Adipocyte (in vitro differentiated cells): ENCODE results near the gene PRR36.

ENCODE experiments used
- DNase-seq: peaks from one replicate; pipeline ENCODE4 v3.0.0-alpha.2; 2015; ENCODE audit warnings: low read depth
- H3K27me3 ChIP-seq: replicated peaks from 2 replicates; pipeline ENCODE4 v1.7.0; 2013; ENCODE audit warnings: mild to moderate bottlenecking, low read length, moderate library complexity; ENCODE audit not compliant: control insufficient read depth, insufficient read depth
- H3K36me3 ChIP-seq: 2 replicates; pipeline ENCODE4 v1.7.0; 2013; ENCODE audit warnings: low read length, mild to moderate bottlenecking, moderate library complexity; ENCODE audit not compliant: control insufficient read depth, insufficient read depth, severe bottlenecking
- H3K4me1 ChIP-seq: 2 replicates; pipeline ENCODE4 v1.7.0; 2013; ENCODE audit warnings: mild to moderate bottlenecking, low read length, moderate library complexity; ENCODE audit not compliant: control insufficient read depth, insufficient read depth
- H3K4me3 ChIP-seq: 2 replicates; pipeline ENCODE4 v1.7.0; 2013; ENCODE audit warnings: mild to moderate bottlenecking, low read length, moderate library complexity
- H3K9ac ChIP-seq: 2 replicates; pipeline ENCODE4 v1.7.0; 2013; ENCODE audit warnings: mild to moderate bottlenecking, low read length, moderate library complexity
- H3K9me3 ChIP-seq: 2 replicates; pipeline ENCODE4 v1.7.0; 2013; ENCODE audit warnings: mild to moderate bottlenecking, low read length, moderate library complexity; ENCODE audit not compliant: control insufficient read depth

Gene PRR36

DNA sequence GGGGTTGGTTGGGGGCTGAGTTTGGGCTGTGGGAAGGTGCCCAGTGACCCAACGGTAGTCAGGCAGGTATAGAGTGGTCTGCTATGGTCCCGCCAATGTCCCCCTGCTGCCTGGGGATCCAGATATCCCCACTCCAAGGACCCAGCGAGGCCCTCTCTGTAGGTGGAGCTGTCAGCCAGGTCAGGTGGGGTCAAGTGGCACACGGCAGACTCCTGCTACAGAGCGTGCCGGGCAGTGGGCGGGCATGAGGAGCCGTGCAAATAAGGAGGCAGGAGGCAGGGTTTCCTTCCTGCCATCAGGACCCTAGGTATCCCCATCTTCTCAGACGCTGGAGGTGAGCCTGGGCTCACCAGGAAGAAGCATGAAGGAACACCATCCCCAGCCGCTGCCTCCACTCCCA is 29.2 kb downstream of the PRR36 start:
- no peaks in the 10 kb centered on the region for H3K27me3 ChIP-seq
- DNase-seq = no peak
- no peaks in the 10 kb centered on the region for H3K36me3 ChIP-seq
- no peaks in the 10 kb centered on the region for H3K9me3 ChIP-seq
- no peak overlapping the region for H3K9ac ChIP-seq
- peaks cover 1% of the 10 kb centered on the region for H3K4me1 ChIP-seq
- no peak overlapping the region for H3K4me3 ChIP-seq

DNA sequence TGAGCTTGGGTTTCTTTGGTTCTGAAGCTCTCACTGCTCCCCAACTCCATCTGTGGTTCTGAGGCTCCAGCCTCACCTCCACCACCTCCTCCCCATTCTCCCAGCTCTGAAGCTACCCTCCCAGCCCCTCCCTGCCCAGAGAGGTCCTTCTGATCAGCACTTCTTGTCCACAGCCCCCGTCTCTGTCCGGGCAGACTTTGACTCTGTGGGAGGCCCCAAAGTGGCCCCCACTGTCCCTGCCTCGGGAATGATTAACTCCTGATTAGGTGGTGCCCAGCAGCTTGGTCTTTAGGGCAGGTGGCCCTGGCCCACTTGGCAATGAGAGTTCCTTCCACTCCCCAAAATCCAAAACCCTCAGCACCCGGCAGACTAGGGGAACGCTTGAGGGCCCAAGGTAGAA is 29.8 kb downstream of the PRR36 start:
- H3K4me3 ChIP-seq = no peak overlapping the region
- H3K27me3 ChIP-seq = no peaks in the 10 kb centered on the region
- DNase-seq = no peak
- H3K36me3 ChIP-seq = no peaks in the 10 kb centered on the region
- no peak overlapping the region for H3K9ac ChIP-seq
- H3K9me3 ChIP-seq = no peaks in the 10 kb centered on the region
- H3K4me1 ChIP-seq = peaks cover 3% of the 10 kb centered on the region

DNA sequence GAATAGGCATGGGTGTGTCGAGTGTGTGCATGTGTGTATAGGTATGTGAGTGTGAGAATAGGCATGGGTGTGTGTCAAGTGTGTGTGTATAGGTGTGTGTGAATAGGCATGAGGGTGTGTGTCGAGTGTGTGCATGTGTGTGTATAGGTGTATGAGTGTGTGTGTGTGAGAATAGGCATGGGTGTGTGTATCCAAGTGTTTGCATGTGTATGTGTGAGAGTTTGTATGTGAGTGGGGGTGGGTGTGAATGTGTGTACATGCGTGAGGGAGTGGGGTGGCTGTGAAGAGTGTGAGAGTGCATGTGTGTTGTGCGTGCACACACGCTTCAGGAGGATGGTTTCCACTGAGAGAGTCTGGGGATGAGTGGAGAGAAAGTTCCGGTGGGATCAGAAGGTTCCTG is 30.7 kb downstream of the PRR36 start:
- no peak for DNase-seq
- Histone ChIP-seq H3K9me3 (no peaks in the 10 kb centered on the region), H3K27me3 (no peaks in the 10 kb centered on the region), H3K36me3 (no peaks in the 10 kb centered on the region), H3K4me1 (peaks cover 3% of the 10 kb centered on the region), H3K4me3 (no peak overlapping the region), H3K9ac (no peak overlapping the region)

GRCh38 chr19:7842661-7843294 is 31.4 kb downstream of the PRR36 start:
- Histone ChIP-seq H3K36me3 (no peaks in the 10 kb centered on the region), H3K4me3 (no peak overlapping the region), H3K27me3 (no peaks in the 10 kb centered on the region), H3K9me3 (no peaks in the 10 kb centered on the region), H3K9ac (no peak overlapping the region), H3K4me1 (peaks cover 7% of the 10 kb centered on the region)
- DNase-seq = no peak

- no peaks in the 10 kb centered on the region for H3K36me3 ChIP-seq
- peaks cover 7% of the 10 kb centered on the region for H3K4me1 ChIP-seq
Observed at GRCh38 chr19:7841751-7842660, 32.2 kb downstream of the PRR36 start.

DNA sequence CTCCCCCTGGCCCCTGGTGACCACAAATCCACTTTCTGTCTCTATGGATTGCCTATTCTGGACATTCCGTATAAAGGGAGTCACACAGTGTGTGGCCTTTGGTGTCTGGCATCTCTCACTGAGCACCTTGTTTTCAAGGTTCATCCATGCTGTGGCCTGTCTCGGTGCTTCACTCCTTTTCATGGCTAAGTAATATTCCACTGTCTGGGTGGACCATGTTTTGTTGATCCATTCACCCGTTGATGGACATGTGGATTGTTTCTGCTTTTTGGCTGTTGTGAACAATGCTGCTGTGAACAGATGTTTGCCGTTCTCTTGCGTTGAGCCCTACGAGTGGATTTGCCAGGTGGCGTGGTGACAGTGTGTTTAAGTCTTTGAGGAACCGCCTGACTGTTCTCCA is 33.6 kb downstream of the PRR36 start:
- Histone ChIP-seq H3K27me3 (no peaks in the 10 kb centered on the region), H3K4me1 (peaks cover 7% of the 10 kb centered on the region), H3K9me3 (no peaks in the 10 kb centered on the region), H3K36me3 (no peaks in the 10 kb centered on the region), H3K9ac (no peak overlapping the region), H3K4me3 (no peak overlapping the region)
- DNase-seq = no peak

More at GRCh38 chr19:7841751-7842660, 32.2 kb downstream of the PRR36 start:
- H3K27me3 ChIP-seq = no peaks in the 10 kb centered on the region
- H3K9ac ChIP-seq = no peak overlapping the region
- H3K9me3 ChIP-seq = no peaks in the 10 kb centered on the region
- DNase-seq = no peak
- no peak overlapping the region for H3K4me3 ChIP-seq

DNA sequence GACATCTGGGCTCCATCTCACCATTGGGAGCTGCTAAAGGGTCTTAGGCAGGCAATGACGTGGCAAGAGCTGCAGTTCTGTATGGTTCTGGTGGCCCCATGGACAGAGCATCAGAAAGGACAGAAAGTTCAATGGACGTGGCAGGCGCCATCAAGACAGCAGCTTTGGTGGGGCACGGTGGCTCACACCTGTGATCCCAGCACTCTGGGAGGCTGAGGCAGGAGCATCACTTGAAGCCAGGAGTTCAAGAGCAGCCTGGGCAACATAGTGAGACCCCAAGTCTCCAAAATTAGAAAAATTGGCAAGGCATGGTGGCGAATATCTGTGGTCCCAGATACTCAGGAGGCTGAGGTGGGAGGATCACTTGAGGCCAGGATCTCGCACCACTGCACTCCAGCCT is 34.7 kb downstream of the PRR36 start:
- no peaks in the 10 kb centered on the region for H3K27me3 ChIP-seq
- DNase-seq = no peak
- H3K4me3 ChIP-seq = no peak overlapping the region
- H3K9ac ChIP-seq = no peak overlapping the region
- H3K4me1 ChIP-seq = peaks cover 7% of the 10 kb centered on the region
- H3K9me3 ChIP-seq = no peaks in the 10 kb centered on the region
- H3K36me3 ChIP-seq = no peaks in the 10 kb centered on the region

- Histone ChIP-seq H3K4me1 (peaks cover 38% of the 10 kb centered on the region), H3K4me3 (peak overlapping the region; percentile 20), H3K36me3 (no peaks in the 10 kb centered on the region), H3K9me3 (no peaks in the 10 kb centered on the region), H3K9ac (no peak overlapping the region), H3K27me3 (no peaks in the 10 kb centered on the region)
- no peak for DNase-seq
Observed at GRCh38 chr19:7833225-7834099, 40.7 kb downstream of the PRR36 start.

GRCh38 chr19:7832781-7833180 is 41.4 kb downstream of the PRR36 start:
- no peak overlapping the region for H3K4me3 ChIP-seq
- no peaks in the 10 kb centered on the region for H3K9me3 ChIP-seq
- no peaks in the 10 kb centered on the region for H3K36me3 ChIP-seq
- no peaks in the 10 kb centered on the region for H3K27me3 ChIP-seq
- H3K9ac ChIP-seq = peak overlapping the region; percentile 13
- peaks cover 34% of the 10 kb centered on the region for H3K4me1 ChIP-seq
- no peak for DNase-seq

DNA sequence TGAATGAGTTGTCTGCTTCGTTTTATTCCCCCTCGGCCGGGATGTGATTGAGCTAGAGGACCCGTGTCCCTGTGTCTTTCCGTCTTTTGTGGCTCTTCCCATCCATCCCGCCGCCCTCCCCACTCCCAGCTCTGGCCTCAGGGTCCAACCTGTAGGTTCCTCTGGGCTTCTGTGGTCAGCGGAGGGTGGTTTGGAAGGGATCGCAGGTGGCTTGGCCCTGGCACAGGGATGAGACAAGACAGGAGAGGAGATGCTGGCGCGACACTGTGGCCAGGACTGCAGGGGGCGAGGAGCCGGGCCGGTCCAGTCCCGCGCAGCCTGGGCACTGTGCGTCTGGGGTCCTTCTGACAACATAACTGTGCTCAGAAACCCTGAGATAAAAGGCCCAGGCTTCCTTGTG is 42.2 kb downstream of the PRR36 start:
- H3K4me3 ChIP-seq = peak overlapping the region; percentile 36
- no peaks in the 10 kb centered on the region for H3K9me3 ChIP-seq
- H3K4me1 ChIP-seq = peaks cover 34% of the 10 kb centered on the region
- H3K27me3 ChIP-seq = no peaks in the 10 kb centered on the region
- peak overlapping the region; percentile 57 for H3K9ac ChIP-seq
- no peaks in the 10 kb centered on the region for H3K36me3 ChIP-seq
- no peak for DNase-seq

DNA sequence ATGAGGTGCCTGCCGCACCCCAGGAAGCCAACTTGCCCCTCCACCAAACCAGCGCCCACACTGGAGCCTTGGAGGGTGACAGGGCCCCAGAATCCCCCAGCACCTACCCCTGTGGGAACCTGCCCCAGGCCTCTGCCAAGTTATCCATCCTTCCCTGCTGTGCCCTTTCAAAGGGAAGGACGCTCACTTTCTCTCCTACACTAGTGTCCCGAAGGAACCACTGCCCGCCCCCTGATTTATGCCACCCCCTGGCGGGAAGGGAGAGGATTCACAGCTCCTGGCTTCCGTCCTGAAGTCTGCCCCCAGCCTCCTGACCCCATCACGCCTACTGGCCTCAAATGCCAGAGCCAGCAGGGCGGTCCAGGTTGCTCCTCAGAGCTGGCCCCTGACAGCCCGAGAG is 42.7 kb downstream of the PRR36 start:
- Histone ChIP-seq H3K9me3 (no peaks in the 10 kb centered on the region), H3K9ac (peak overlapping the region; percentile 57), H3K36me3 (no peaks in the 10 kb centered on the region), H3K4me1 (peaks cover 34% of the 10 kb centered on the region), H3K27me3 (no peaks in the 10 kb centered on the region), H3K4me3 (peak overlapping the region; percentile 79)
- peak; percentile 10 for DNase-seq
